H1 (cell line): ENCODE results near the gene EHBP1. TPM values are rescaled to one million over a fixed set of nuclear protein-coding genes. Genes with fewer than 3 reads are reported as not detected.

Experiments used
- CTCF ChIA-PET: fragments of 300-600 bp; sonication (Branson Sonifier 250); formaldehyde crosslinking; loops from one replicate; lab custom pipeline; 2021; ENCODE audit not compliant: partially characterized antibody; lab: Charles Lee
- POLR2A ChIA-PET: fragments of 300-600 bp; sonication (Branson Sonifier 250); formaldehyde crosslinking; loops from one replicate; lab custom pipeline; 2021; ENCODE audit warnings: inconsistent platforms; ENCODE audit not compliant: partially characterized antibody; lab: Charles Lee
- DNase-seq, 2 experiments: peaks; one replicate each; pipeline versions ENCODE4 v3.0.0 to v3.0.0-alpha.2; 2010 to 2022; ENCODE audit warnings: low spot score in 2 of 2, low read depth in 1 of 2, mixed read lengths in 1 of 2
- FAIRE-seq: peaks from 2 replicates; lab custom pipeline; 2011; peaks lifted over from hg19 to GRCh38; lab: Jason Lieb, UNC
- H2AFZ ChIP-seq: 2 replicates; pipeline ENCODE4 v1.8.1; 2012; ENCODE audit warnings: low read length, inconsistent platforms
- H2AK5ac ChIP-seq: 2 replicates; pipeline ENCODE4 v1.6.1; 2013; ENCODE audit warnings: low read depth, low read length
- H2BK120ac ChIP-seq: replicated peaks from 2 replicates; pipeline ENCODE3; 2013; ENCODE audit warnings: low read depth, low read length, inconsistent platforms
- H2BK12ac ChIP-seq: 2 replicates; pipeline ENCODE4 v1.6.1; 2013; ENCODE audit warnings: low read depth, low read length
- H2BK15ac ChIP-seq: 2 replicates; pipeline ENCODE4 v1.6.1; 2013; ENCODE audit warnings: low read length
- H2BK20ac ChIP-seq: 2 replicates; pipeline ENCODE4 v1.6.1; 2013; ENCODE audit warnings: low read length
- H2BK5ac ChIP-seq: 2 replicates; pipeline ENCODE4 v1.6.1; 2013; ENCODE audit warnings: low read depth, low read length
- H3K14ac ChIP-seq: 2 replicates; pipeline ENCODE4 v1.6.1; 2013; ENCODE audit warnings: inconsistent platforms; ENCODE audit not compliant: insufficient read length
- H3K18ac ChIP-seq: 2 replicates; pipeline ENCODE4 v1.6.1; 2013; ENCODE audit warnings: low read length; ENCODE audit errors: extremely low read depth
- H3K23ac ChIP-seq: 2 replicates; pipeline ENCODE4 v1.6.1; 2013; ENCODE audit warnings: inconsistent platforms; ENCODE audit not compliant: insufficient read length
- H3K23me2 ChIP-seq: 2 replicates; pipeline ENCODE4 v1.6.1; 2013; ENCODE audit warnings: low read depth, low read length
- H3K27ac ChIP-seq: 2 replicates; pipeline ENCODE4 v1.6.1; 2011; ENCODE audit warnings: low read depth, low read length, inconsistent platforms
- H3K27me3 ChIP-seq, 4 experiments: replicated peaks in 1 of 4; 1 replicate in 1 of 4; 2 replicates in 3 of 4; pipeline versions ENCODE4 v1.6.1 to v1.8.1; 2011 to 2013; ENCODE audit warnings: low read length in 3 of 4, mild to moderate bottlenecking in 3 of 4, inconsistent platforms in 2 of 4, mixed read lengths in 2 of 4, moderate library complexity in 1 of 4; ENCODE audit not compliant: control insufficient read depth in 3 of 4, insufficient read depth in 3 of 4; ENCODE audit errors: extremely low read depth in 1 of 4
- H3K36me3 ChIP-seq, 4 experiments: 2 replicates each; pipeline versions ENCODE4 v1.6.1 to v1.8.1; 2011 to 2013; ENCODE audit warnings: mild to moderate bottlenecking in 4 of 4, low read length in 3 of 4, moderate library complexity in 2 of 4, control low read depth in 1 of 4, inconsistent platforms in 1 of 4; ENCODE audit not compliant: insufficient read depth in 4 of 4, control insufficient read depth in 2 of 4
- H3K4ac ChIP-seq: replicated peaks from 2 replicates; pipeline ENCODE3; 2013; ENCODE audit warnings: low read length, low read depth, mixed read lengths, inconsistent platforms; ENCODE audit not compliant: insufficient read length
- H3K4me1 ChIP-seq, 4 experiments: replicated peaks in 1 of 4; 1 replicate in 1 of 4; 2 replicates in 3 of 4; pipeline versions ENCODE4 v1.6.1 to v1.8.1; 2011 to 2013; ENCODE audit warnings: low read length in 3 of 4, inconsistent platforms in 2 of 4, mixed read lengths in 1 of 4; ENCODE audit not compliant: insufficient read depth in 4 of 4, control insufficient read depth in 3 of 4
- H3K4me2 ChIP-seq, 2 experiments: 2 replicates each; pipeline versions ENCODE4 v1.6.1 to v1.8.1; 2011 to 2013; ENCODE audit warnings: low read depth in 2 of 2, low read length in 2 of 2, control low read depth in 1 of 2, inconsistent platforms in 1 of 2, mild to moderate bottlenecking in 1 of 2; ENCODE audit not compliant: insufficient read depth in 1 of 2
- H3K4me3 ChIP-seq, 4 experiments: fragments of 200-600, 300-600 bp in 1 of 4; sonication (generic), shearing (Covaris generic), sonication (Bioruptor Twin) in 1 of 4; 2 replicates each; pipeline versions ENCODE4 v1.5.1 to v1.8.1; 2011 to 2016; ENCODE audit warnings: low read length in 4 of 4, low read depth in 3 of 4, control low read depth in 2 of 4, inconsistent platforms in 2 of 4, mild to moderate bottlenecking in 2 of 4, mixed read lengths in 1 of 4, moderate library complexity in 1 of 4; ENCODE audit not compliant: insufficient read depth in 2 of 4; ENCODE audit errors: extremely low read depth in 1 of 4
- H3K56ac ChIP-seq: replicated peaks from 2 replicates; pipeline ENCODE3; 2013; ENCODE audit warnings: low read depth, mild to moderate bottlenecking, mixed read lengths, low read length, inconsistent platforms; ENCODE audit not compliant: insufficient read length
- H3K79me1 ChIP-seq: 2 replicates; pipeline ENCODE4 v1.6.1; 2013; ENCODE audit warnings: low read depth, low read length, control low read depth
- H3K79me2 ChIP-seq, 2 experiments: 2 replicates each; pipeline versions ENCODE4 v1.6.1 to v1.8.1; 2012 to 2013; ENCODE audit warnings: low read length in 2 of 2, mild to moderate bottlenecking in 2 of 2, inconsistent platforms in 1 of 2; ENCODE audit not compliant: insufficient read depth in 2 of 2, control insufficient read depth in 1 of 2
- H3K9ac ChIP-seq, 4 experiments: replicated peaks in 1 of 4; 1 replicate in 1 of 4; 2 replicates in 3 of 4; pipeline versions ENCODE4 v1.6.1 to v1.8.1; 2011 to 2013; ENCODE audit warnings: low read depth in 3 of 4, low read length in 3 of 4, control low read depth in 2 of 4, mild to moderate bottlenecking in 2 of 4, moderate library complexity in 2 of 4, inconsistent platforms in 1 of 4; ENCODE audit errors: extremely low read depth in 1 of 4
- H3K9me3 ChIP-seq, 2 experiments: 2 replicates each; pipeline versions ENCODE4 v1.6.1 to v1.8.1; 2012 to 2013; ENCODE audit warnings: mild to moderate bottlenecking in 2 of 2, moderate library complexity in 2 of 2, control low read depth in 1 of 2, inconsistent platforms in 1 of 2, low read depth in 1 of 2, low read length in 1 of 2, mixed read lengths in 1 of 2; ENCODE audit not compliant: insufficient read depth in 2 of 2
- H4K20me1 ChIP-seq, 2 experiments: replicated peaks in 1 of 2; 2 replicates each; pipeline versions ENCODE3 to v1.8.1; 2011 to 2013; ENCODE audit warnings: inconsistent platforms in 2 of 2, low read length in 2 of 2, mild to moderate bottlenecking in 1 of 2; ENCODE audit not compliant: insufficient read depth in 2 of 2, control insufficient read depth in 1 of 2
- H4K5ac ChIP-seq: 2 replicates; pipeline ENCODE4 v1.6.1; 2013; ENCODE audit warnings: low read length, low read depth, mixed read lengths, inconsistent platforms; ENCODE audit not compliant: insufficient read length
- H4K8ac ChIP-seq: 2 replicates; pipeline ENCODE4 v1.8.0; 2013; ENCODE audit warnings: mild to moderate bottlenecking, moderate library complexity, low read length, inconsistent platforms; ENCODE audit not compliant: insufficient read depth; ENCODE audit errors: extremely low read depth
- H4K91ac ChIP-seq: replicated peaks from 2 replicates; pipeline ENCODE3; 2013; ENCODE audit warnings: low read length, mixed read lengths, inconsistent platforms; ENCODE audit not compliant: insufficient read length
- E2F6 ChIP-seq: IDR thresholded peaks from 2 replicates; pipeline ENCODE4 v1.6.1; 2012; ENCODE audit warnings: inconsistent platforms
- HDAC6 ChIP-seq: IDR thresholded peaks from one replicate; pipeline ENCODE4 v1.7.1; 2012; ENCODE audit warnings: low read depth, mild to moderate bottlenecking, inconsistent platforms, low read length, moderate library complexity
- NRF1 ChIP-seq: IDR thresholded peaks from 2 replicates; pipeline ENCODE4 v1.6.1; 2011; ENCODE audit warnings: mild to moderate bottlenecking, low read depth, low read length, improper control_type of control experiment
- SIRT6 ChIP-seq: IDR thresholded peaks from one replicate; pipeline ENCODE4 v1.7.1; 2012; ENCODE audit warnings: low read length, inconsistent platforms
- SUZ12 ChIP-seq: fragments of 200-600 bp; sonication (generic); IDR thresholded peaks from 2 replicates; pipeline ENCODE4 v1.6.1; 2012; ENCODE audit warnings: mild to moderate bottlenecking, inconsistent platforms, low read length, moderate library complexity, mixed read lengths
- WGBS, 2 experiments: shearing (Covaris generic) in 1 of 2; methylation state at CpG; one replicate each; pipeline versions ENCODE4 v1.1.6 to v1.1.7; 2013 to 2015; ENCODE audit warnings: low lambda C conversion rate in 2 of 2, mixed read lengths in 2 of 2, inconsistent platforms in 1 of 2, low coverage in 1 of 2, missing lambda C conversion rate in 1 of 2; ENCODE audit not compliant: insufficient replicate concordance in 2 of 2, insufficient coverage in 1 of 2, insufficient read length in 1 of 2; ENCODE audit errors: extremely low coverage in 1 of 2, missing lambda C conversion rate in 1 of 2; 5-methylcytosine and 5-hydroxymethylcytosine counted together
- polyA plus RNA-seq, 7 experiments: library from polyadenylated mRNA; depleted of rRNA in 3 of 7; stranded (reverse) in 5 of 7; unstranded in 2 of 7; fragments of >200 nt in 5 of 7; fragments of 200-250 nt in 2 of 7; gene quantifications; 1 replicate in 5 of 7; 2 replicates in 1 of 7; 4 replicates in 1 of 7; pipeline versions ENCODE4 v1.2.1 to v1.2.3, GENCODE V29; 2011 to 2013; ENCODE audit warnings: missing spikeins in 2 of 7, mixed read lengths in 2 of 7
- total RNA-seq: library from RNA; stranded (reverse); fragmentation: NEBNext Ultra II Directional; extraction: Animal tissue kit (Norgen Biotek cat#: 25700); gene quantifications from 2 replicates; pipeline ENCODE4 v1.2.1, GENCODE V29; 2021

Gene EHBP1
- total and polyA plus RNA-seq, 2 of the 8 experiments (the other 6 are each of a cell fraction or from before 2014, with no cell fraction given): 12.0 to 64.1 TPM

GRCh38 chr2:62956651-62957050, 251.1 kb downstream of the EHBP1 start:
- Histone ChIP-seq H4K5ac (no peak overlapping the region), H3K14ac (no peak overlapping the region), H3K9ac (no peak overlapping the region), H4K20me1 (no peaks in the 10 kb centered on the region), H3K23me2 (no peaks in the 10 kb centered on the region), H2AK5ac (no peak overlapping the region), H3K27me3 (peaks cover 0 to 1% (median 0%) of the 10 kb centered on the region in 4 experiments; a peak in 1 of 7 replicates), H3K4me2 (no peak overlapping the region), H2BK20ac (no peak overlapping the region), H4K91ac (no peak overlapping the region), H3K36me3 (peaks cover 0 to 3% (median 1%) of the 10 kb centered on the region in 4 experiments; a peak in 2 of 8 replicates), H2BK15ac (no peak overlapping the region), H3K4me3 (no peak overlapping the region), H3K9me3 (no peaks in the 10 kb centered on the region), H4K8ac (no peak overlapping the region), H3K79me2 (no peaks in the 10 kb centered on the region), H2BK5ac (no peak overlapping the region), H3K79me1 (no peaks in the 10 kb centered on the region), H3K27ac (no peak overlapping the region), H2AFZ (no peak overlapping the region), H2BK120ac (no peak overlapping the region), H3K4ac (no peak overlapping the region), H3K56ac (no peak overlapping the region), H3K4me1 (no peaks in the 10 kb centered on the region), H3K23ac (no peak overlapping the region)
- FAIRE-seq (no peak), DNase-seq (no peak)
- POLR2A ChIA-PET: no interaction called here
- WGBS, 2 experiments: 100% methylated on average over 1 of the region's 2 CpGs; no CpG with 5 or more reads in 1 of the 2 experiments
- CTCF ChIA-PET: no interaction called here
- no peak for TF ChIP-seq SUZ12
- TF ChIP-seq HDAC6: no peak
- no peak for TF ChIP-seq E2F6
- no peak for TF ChIP-seq SIRT6
- TF ChIP-seq NRF1: no peak
- TF ChIP-seq, all 59 proteins: peak for 0
- H2BK12ac ChIP-seq: no peak overlapping the region
- no peak overlapping the region for H3K18ac ChIP-seq
